ENCODE measurements around the gene RPS21. TPM values are rescaled to one million over a fixed set of nuclear protein-coding genes. Genes with fewer than 3 reads are reported as not detected.

Gene RPS21
- total RNA-seq, 1 donor from 2014 or later, result 1,629 TPM

GRCh38 chr20:62344782-62345181 lies 42.1 kb upstream of the RPS21 start:
- Histone ChIP-seq H3K9me3 (ENCODE audit: low read depth) (no peaks in the 10 kb centered on the region), H3K36me3 (no peaks in the 10 kb centered on the region), H4K20me1 (ENCODE audit: low read depth) (no peaks in the 10 kb centered on the region), H3K27ac (no peak overlapping the region), H3K79me2 (ENCODE audit: low read depth) (no peaks in the 10 kb centered on the region), H2AFZ (replicated peaks) (no peak overlapping the region), H3K9ac (no peak overlapping the region), H3K27me3 (no peaks in the 10 kb centered on the region), H3F3A (ENCODE audit: low read depth) (no peaks in the 10 kb centered on the region), H3K4me2 (no peak overlapping the region), H3K4me3 (no peak overlapping the region), H3K4me1 (no peaks in the 10 kb centered on the region)
- no peak overlapping the region for H3K4me3 Mint-ChIP-seq
- H3K27ac Mint-ChIP-seq, result no peak overlapping the region
- H3K4me1 Mint-ChIP-seq, result no peaks in the 10 kb centered on the region
- DNase-seq (ENCODE audit: low spot score), result no peak
- H3K36me3 Mint-ChIP-seq, result peaks cover 18% of the 10 kb centered on the region
- peaks cover 8% of the 10 kb centered on the region for H3K27me3 Mint-ChIP-seq (ENCODE audit: insufficient read depth, low read depth)
- no peak for TF ChIP-seq EZH2phosphoT487 (IDR thresholded peaks at IDR 0.05)
- TF ChIP-seq EZH2 (IDR thresholded peaks at IDR 0.05), result no peak
- no peak for TF ChIP-seq CTCF (IDR thresholded peaks at IDR 0.05)
- peaks cover 7% of the 10 kb centered on the region for H3K9me3 Mint-ChIP-seq

GRCh38 chr20:62345681-62346370 lies 41.1 kb upstream of the RPS21 start:
- Histone ChIP-seq H2AFZ (replicated peaks) (no peak overlapping the region), H3F3A (ENCODE audit: low read depth) (no peaks in the 10 kb centered on the region), H3K9ac (no peak overlapping the region), H4K20me1 (ENCODE audit: low read depth) (no peaks in the 10 kb centered on the region), H3K36me3 (no peaks in the 10 kb centered on the region), H3K4me3 (no peak overlapping the region), H3K4me1 (no peaks in the 10 kb centered on the region), H3K27me3 (no peaks in the 10 kb centered on the region), H3K4me2 (no peak overlapping the region), H3K79me2 (ENCODE audit: low read depth) (no peaks in the 10 kb centered on the region), H3K27ac (no peak overlapping the region), H3K9me3 (ENCODE audit: low read depth) (no peaks in the 10 kb centered on the region)
- peaks cover 7% of the 10 kb centered on the region for H3K9me3 Mint-ChIP-seq
- no peak overlapping the region for H3K27ac Mint-ChIP-seq
- peaks cover 6% of the 10 kb centered on the region for H3K27me3 Mint-ChIP-seq (ENCODE audit: insufficient read depth, low read depth)
- no peaks in the 10 kb centered on the region for H3K4me1 Mint-ChIP-seq
- H3K36me3 Mint-ChIP-seq, result peaks cover 15% of the 10 kb centered on the region
- no peak for TF ChIP-seq EZH2phosphoT487 (IDR thresholded peaks at IDR 0.05)
- TF ChIP-seq CTCF (IDR thresholded peaks at IDR 0.05), result no peak
- TF ChIP-seq EZH2 (IDR thresholded peaks at IDR 0.05), result no peak
- no peak for DNase-seq (ENCODE audit: low spot score)
- H3K4me3 Mint-ChIP-seq, result no peak overlapping the region

DNA sequence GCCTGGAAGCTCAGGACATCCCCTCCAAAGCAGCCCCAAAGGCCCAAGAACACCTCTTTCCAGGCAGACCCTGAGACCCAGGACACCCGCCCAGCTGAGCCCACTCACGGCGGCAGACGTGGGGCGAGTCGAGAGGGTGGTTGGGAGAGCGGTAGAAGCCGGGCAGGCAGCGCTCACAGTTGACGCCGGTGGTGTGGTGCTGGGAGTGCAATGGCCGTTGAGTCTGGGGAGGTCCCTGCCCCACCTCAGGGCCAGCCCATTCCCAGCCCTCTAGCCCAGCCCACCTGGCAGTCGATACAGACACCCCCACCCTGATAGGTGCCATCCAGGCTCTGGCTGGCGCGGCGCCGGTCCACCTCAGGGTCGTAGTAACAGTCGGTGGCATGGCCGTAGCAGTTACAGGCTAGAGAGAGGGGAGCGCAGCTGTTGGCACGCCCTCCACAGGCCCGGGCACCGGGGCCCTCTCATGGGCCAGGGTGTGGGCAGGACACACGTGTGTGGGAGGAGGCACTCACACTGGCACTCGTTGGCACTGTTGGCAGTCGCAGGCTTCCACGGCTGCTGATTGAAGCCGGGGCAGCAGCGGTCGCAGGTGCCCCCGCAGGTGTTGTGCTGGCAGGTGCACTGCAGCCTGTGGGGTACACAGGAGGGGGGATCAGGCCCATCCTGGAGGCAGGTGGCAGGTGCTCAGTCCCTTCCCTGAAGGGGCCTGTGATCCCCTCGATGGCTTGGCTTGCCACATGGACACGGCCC lies 40.3 kb upstream of the RPS21 start:
- TF ChIP-seq CTCF (IDR thresholded peaks at IDR 0.05) (no peak), EZH2 (IDR thresholded peaks at IDR 0.05) (no peak), EZH2phosphoT487 (IDR thresholded peaks at IDR 0.05) (no peak)
- Histone ChIP-seq H3K9ac (no peak overlapping the region), H3K4me1 (no peaks in the 10 kb centered on the region), H3K4me3 (no peak overlapping the region), H3F3A (ENCODE audit: low read depth) (no peaks in the 10 kb centered on the region), H3K4me2 (no peak overlapping the region), H3K79me2 (ENCODE audit: low read depth) (no peaks in the 10 kb centered on the region), H3K36me3 (no peaks in the 10 kb centered on the region), H3K9me3 (ENCODE audit: low read depth) (no peaks in the 10 kb centered on the region), H3K27ac (no peak overlapping the region), H2AFZ (replicated peaks) (no peak overlapping the region), H4K20me1 (ENCODE audit: low read depth) (no peaks in the 10 kb centered on the region), H3K27me3 (no peaks in the 10 kb centered on the region)
- no peak for DNase-seq (ENCODE audit: low spot score)
- Mint-ChIP-seq H3K27ac (no peak overlapping the region), H3K4me3 (no peak overlapping the region), H3K4me1 (no peaks in the 10 kb centered on the region), H3K27me3 (ENCODE audit: insufficient read depth, low read depth) (peaks cover 6% of the 10 kb centered on the region), H3K36me3 (peaks cover 13% of the 10 kb centered on the region), H3K9me3 (peaks cover 7% of the 10 kb centered on the region)
